ENCODE results near the gene DNAH9. TPM values are rescaled to one million over a fixed set of nuclear protein-coding genes. Genes with fewer than 3 reads are reported as not detected.

DNAH9 gene
- polyA plus RNA-seq, 1 donor (not counting 4 experiments of a cell fraction or from before 2014, with no cell fraction given) = 0.42 TPM

- no peaks in the 10 kb centered on the region for H3K79me2 ChIP-seq (ENCODE audit: control insufficient read depth, insufficient read depth, low read length)
- DNase-seq (ENCODE audit: low read depth, low spot score) (no peak), FAIRE-seq (no peak)
- no peaks in the 10 kb centered on the region for H3K36me3 ChIP-seq (ENCODE audit: control insufficient read depth in 2 of 2, extremely low read depth in 1 of 2, insufficient read depth in 2 of 2, low read length in 2 of 2)
- dilution Hi-C loops (cut with MboI; ENCODE audit: extremely low pct_ligation_motif_present, low sequenced_read_pairs) = no loop called here
- no peak for TF ChIP-seq CTCF (optimal IDR thresholded peaks at IDR 0.05 in 1 of 3, IDR thresholded peaks at IDR 0.05 in 1 of 3, conservative IDR thresholded peaks at IDR 0.05 in 1 of 3; ENCODE audit: extremely low read depth in 1 of 3, insufficient read depth in 2 of 3, low read length in 3 of 3)
- TF ChIP-seq EZH2 (IDR thresholded peaks at IDR 0.05; ENCODE audit: low read length) = no peak
- H4K20me1 ChIP-seq (ENCODE audit: control insufficient read depth, extremely low read depth, insufficient read depth, low read length) = no peaks in the 10 kb centered on the region
- no peak overlapping the region for H3K4me3 ChIP-seq (ENCODE audit: control insufficient read depth in 2 of 3, extremely low read depth in 1 of 3, insufficient read depth in 2 of 3, low read depth in 1 of 3, low read length in 3 of 3)
- no peaks in the 10 kb centered on the region for H3K9me1 ChIP-seq (ENCODE audit: control insufficient read depth, extremely low read depth, insufficient read depth, low read length)
- no peak overlapping the region for H3K9ac ChIP-seq (ENCODE audit: control insufficient read depth, extremely low read depth, insufficient read depth, low read length)
- no peak overlapping the region for H3K4me2 ChIP-seq (ENCODE audit: control insufficient read depth, extremely low read depth, insufficient read depth, low read depth, low read length)
- H3K9me3 ChIP-seq (ENCODE audit: control insufficient read depth, low read depth, low read length) = no peaks in the 10 kb centered on the region
- no peak overlapping the region for H2AFZ ChIP-seq (ENCODE audit: control insufficient read depth, low read length)
- H3K27me3 ChIP-seq (ENCODE audit: control insufficient read depth, extremely low read depth, insufficient read depth, low read length) = no peaks in the 10 kb centered on the region
- H3K4me1 ChIP-seq (ENCODE audit: control insufficient read depth, extremely low read depth, insufficient read depth, low read length) = no peaks in the 10 kb centered on the region
- H3K27ac ChIP-seq (ENCODE audit: control insufficient read depth, insufficient read depth, low read length) = no peak overlapping the region
Observed at GRCh38 chr17:11682646-11683045, 84.4 kb downstream of the DNAH9 start.

- DNase-seq (ENCODE audit: low read depth, low spot score) = no peak
- Histone ChIP-seq H4K20me1 (ENCODE audit: control insufficient read depth, extremely low read depth, insufficient read depth, low read length) (no peaks in the 10 kb centered on the region), H3K27ac (ENCODE audit: control insufficient read depth, insufficient read depth, low read length) (no peak overlapping the region), H3K36me3 (ENCODE audit: control insufficient read depth in 2 of 2, extremely low read depth in 1 of 2, insufficient read depth in 2 of 2, low read length in 2 of 2) (no peaks in the 10 kb centered on the region), H3K79me2 (ENCODE audit: control insufficient read depth, insufficient read depth, low read length) (no peaks in the 10 kb centered on the region), H3K4me3 (ENCODE audit: control insufficient read depth in 2 of 3, extremely low read depth in 1 of 3, insufficient read depth in 2 of 3, low read depth in 1 of 3, low read length in 3 of 3) (no peak overlapping the region), H3K9ac (ENCODE audit: control insufficient read depth, extremely low read depth, insufficient read depth, low read length) (no peak overlapping the region), H3K9me3 (ENCODE audit: control insufficient read depth, low read depth, low read length) (no peaks in the 10 kb centered on the region), H3K27me3 (ENCODE audit: control insufficient read depth, extremely low read depth, insufficient read depth, low read length) (no peaks in the 10 kb centered on the region), H3K4me2 (ENCODE audit: control insufficient read depth, extremely low read depth, insufficient read depth, low read depth, low read length) (no peak overlapping the region), H3K9me1 (ENCODE audit: control insufficient read depth, extremely low read depth, insufficient read depth, low read length) (no peaks in the 10 kb centered on the region), H2AFZ (ENCODE audit: control insufficient read depth, low read length) (no peak overlapping the region), H3K4me1 (ENCODE audit: control insufficient read depth, extremely low read depth, insufficient read depth, low read length) (no peaks in the 10 kb centered on the region)
- dilution Hi-C loops (cut with MboI; ENCODE audit: extremely low pct_ligation_motif_present, low sequenced_read_pairs) = no loop called here
- no peak for TF ChIP-seq EZH2 (IDR thresholded peaks at IDR 0.05; ENCODE audit: low read length)
- TF ChIP-seq CTCF (optimal IDR thresholded peaks at IDR 0.05 in 1 of 3, IDR thresholded peaks at IDR 0.05 in 1 of 3, conservative IDR thresholded peaks at IDR 0.05 in 1 of 3; ENCODE audit: extremely low read depth in 1 of 3, insufficient read depth in 2 of 3, low read length in 3 of 3) = no peak
- no peak for FAIRE-seq
Observed at GRCh38 chr17:11690681-11691080, 92.4 kb downstream of the DNAH9 start.
